ENCODE data around the gene PCP4.

GRCh38 chr21:39837861-39838359 lies 29.3 kb upstream of the PCP4 start:
- TF ChIP-seq PAX8 (IDR thresholded peaks at IDR 0.05) (no peak), POLR2AphosphoS5 (IDR thresholded peaks at IDR 0.05; ENCODE audit: low read length) (no peak)
